GM23338 (cell line): Measurements from ENCODE around the gene IGSF21. TPM values are rescaled to one million over a fixed set of nuclear protein-coding genes. Genes with fewer than 3 reads are reported as not detected.

Experiments
- ATAC-seq: fragments of 200-7000 bp; cut with Tn5 transposase; 3 replicates; pipeline ENCODE4 v1.9.1; 2020
- DNase-seq: peaks from one replicate; pipeline ENCODE4 v3.0.0-alpha.2; 2015; ENCODE audit warnings: low spot score
- H2AFZ ChIP-seq: fragments of 200-600 bp; sonication (generic); 2 replicates; pipeline ENCODE4 v1.8.0; 2016; ENCODE audit warnings: antibody characterized with exemption, mild to moderate bottlenecking, moderate library complexity
- H3F3A ChIP-seq: fragments of 200-600 bp; sonication (generic); replicated peaks from 2 replicates; pipeline ENCODE4 v1.8.0; 2017; ENCODE audit warnings: antibody characterized with exemption, mixed run types, low read depth
- H3K27ac ChIP-seq: fragments of 200-600 bp; sonication (generic); 2 replicates; pipeline ENCODE4 v1.6.1; 2016; ENCODE audit warnings: low read depth
- H3K27me3 ChIP-seq: fragments of 200-600 bp; sonication (generic); 2 replicates; pipeline ENCODE4 v1.8.0; 2016; ENCODE audit warnings: mild to moderate bottlenecking, mixed run types, moderate library complexity; ENCODE audit not compliant: insufficient read depth
- H3K36me3 ChIP-seq: fragments of 200-600 bp; sonication (generic); 2 replicates; pipeline ENCODE4 v1.8.0; 2016; ENCODE audit warnings: mild to moderate bottlenecking; ENCODE audit not compliant: insufficient read depth
- H3K4me1 ChIP-seq: fragments of 200-600 bp; sonication (generic); 2 replicates; pipeline ENCODE4 v1.8.0; 2016; ENCODE audit warnings: mild to moderate bottlenecking, moderate library complexity; ENCODE audit not compliant: insufficient read depth
- H3K4me2 ChIP-seq: fragments of 200-600 bp; sonication (generic); 2 replicates; pipeline ENCODE4 v1.7.1; 2017; ENCODE audit warnings: mixed run types
- H3K4me3 ChIP-seq: fragments of 200-600 bp; sonication (generic); 2 replicates; pipeline ENCODE4 v1.6.1; 2016; ENCODE audit warnings: mixed run types
- H3K79me2 ChIP-seq: fragments of 200-600 bp; sonication (generic); replicated peaks from 2 replicates; pipeline ENCODE4 v1.8.0; 2017; ENCODE audit warnings: mild to moderate bottlenecking; ENCODE audit not compliant: insufficient read depth
- H3K9me2 ChIP-seq: fragments of 200-600 bp; sonication (generic); 2 replicates; pipeline ENCODE4 v1.8.0; 2017; ENCODE audit not compliant: insufficient read depth
- H4K20me1 ChIP-seq: fragments of 200-600 bp; sonication (generic); replicated peaks from 2 replicates; pipeline ENCODE4 v1.8.0; 2017; ENCODE audit warnings: mild to moderate bottlenecking; ENCODE audit not compliant: insufficient read depth
- H3K27ac Mint-ChIP-seq: 2 replicates; pipeline ENCODE4 v1.8.0; 2020; ENCODE audit warnings: inconsistent platforms, mild to moderate bottlenecking, moderate library complexity, mixed read lengths
- H3K27me3 Mint-ChIP-seq: 3 replicates; pipeline ENCODE4 v1.8.0; 2022; ENCODE audit warnings: low read depth, mild to moderate bottlenecking, moderate library complexity, mixed read lengths, inconsistent platforms; ENCODE audit not compliant: insufficient read depth, poor library complexity
- H3K36me3 Mint-ChIP-seq: 3 replicates; pipeline ENCODE4 v1.8.0; 2021; ENCODE audit warnings: low read depth, mild to moderate bottlenecking, inconsistent platforms, moderate library complexity, mixed read lengths
- H3K4me1 Mint-ChIP-seq: 3 replicates; pipeline ENCODE4 v1.8.0; 2020; ENCODE audit warnings: mild to moderate bottlenecking, inconsistent platforms, mixed read lengths
- H3K4me3 Mint-ChIP-seq: 3 replicates; pipeline ENCODE4 v1.8.0; 2021; ENCODE audit warnings: moderate library complexity, mild to moderate bottlenecking, inconsistent platforms, mixed read lengths
- H3K9me3 Mint-ChIP-seq: 3 replicates; pipeline ENCODE4 v1.8.0; 2020; ENCODE audit warnings: moderate library complexity, mild to moderate bottlenecking, inconsistent platforms, mixed read lengths
- CREB1 ChIP-seq: fragments of 250-450 bp; sonication (Bioruptor Pico); IDR thresholded peaks from 2 replicates; pipeline ENCODE4 v1.5.0; 2020; ENCODE audit warnings: low read depth, mild to moderate bottlenecking, moderate library complexity
- CTCF ChIP-seq, 2 experiments: fragments of 200-600 bp in 1 of 2; sonication (generic) in 1 of 2; conservative IDR thresholded peaks; 2 replicates each; pipeline versions ENCODE4 v1.5.1 to v1.6.1; 2016 to 2017; ENCODE audit warnings: antibody characterized with exemption in 2 of 2, low read depth in 2 of 2, mild to moderate bottlenecking in 2 of 2, moderate library complexity in 1 of 2
- ETS1 ChIP-seq: IDR thresholded peaks from 2 replicates; pipeline ENCODE4 v1.6.1; 2016; ENCODE audit warnings: antibody characterized with exemption
- EZH2 ChIP-seq: fragments of 200-600 bp; sonication (generic); IDR thresholded peaks from one replicate; pipeline ENCODE4 v1.8.0; 2017; ENCODE audit warnings: antibody characterized with exemption, mild to moderate bottlenecking, low read depth; ENCODE audit not compliant: unreplicated experiment
- EZH2phosphoT487 ChIP-seq: fragments of 200-600 bp; sonication (generic); IDR thresholded peaks from one replicate; pipeline ENCODE4 v1.8.1; 2018; ENCODE audit warnings: antibody characterized with exemption; ENCODE audit not compliant: unreplicated experiment
- JUNB ChIP-seq: IDR thresholded peaks from one replicate; pipeline ENCODE4 v1.6.1; 2016; ENCODE audit warnings: antibody characterized with exemption; ENCODE audit not compliant: unreplicated experiment
- NANOG ChIP-seq: IDR thresholded peaks from 2 replicates; pipeline ENCODE4 v1.6.1; 2016; ENCODE audit warnings: antibody characterized with exemption, borderline replicate concordance
- POLR2AphosphoS5 ChIP-seq: IDR thresholded peaks from 2 replicates; pipeline ENCODE4 v1.6.1; 2016; ENCODE audit warnings: antibody characterized with exemption, low read depth
- REST ChIP-seq: IDR thresholded peaks from one replicate; pipeline ENCODE4 v1.6.1; 2018; ENCODE audit warnings: antibody characterized with exemption; ENCODE audit not compliant: unreplicated experiment
- STAT1 ChIP-seq: IDR thresholded peaks from one replicate; pipeline ENCODE4 v1.6.1; 2016; ENCODE audit warnings: antibody characterized with exemption; ENCODE audit not compliant: unreplicated experiment
- ZNF114 ChIP-seq: fragments of 250-450 bp; sonication (Bioruptor Pico); IDR thresholded peaks from 2 replicates; pipeline ENCODE4 v1.5.0; 2020; ENCODE audit warnings: mild to moderate bottlenecking, moderate library complexity
- ZNF331 ChIP-seq: fragments of 250-450 bp; sonication (Bioruptor Pico); IDR thresholded peaks from 2 replicates; pipeline ENCODE4 v1.5.0; 2020; ENCODE audit warnings: low read depth, mild to moderate bottlenecking, moderate library complexity
- ZNF462 ChIP-seq: fragments of 250-450 bp; sonication (Bioruptor Pico); IDR thresholded peaks from 2 replicates; pipeline ENCODE4 v1.5.0; 2020; ENCODE audit warnings: mild to moderate bottlenecking, moderate library complexity
- polyA plus RNA-seq: library from polyadenylated mRNA; unstranded; fragments of >200 nt; fragmentation: Nextera tagmentation; extraction: Ambion mirVana; gene quantifications from 2 replicates; pipeline ENCODE4 v1.2.1, GENCODE V29; 2016
- total RNA-seq: library from RNA; depleted of rRNA; stranded (reverse); fragments of >200 nt; shearing (Covaris generic); gene quantifications from 2 replicates; pipeline ENCODE4 v1.2.3, GENCODE V29; 2014

The IGSF21 gene
- total and polyA plus RNA-seq, 2 experiments from 2014 or later: 15.6 to 15.7 TPM

GRCh38 chr1:18072066-18072465 is 35.5 kb upstream of the IGSF21 start:
- H3K4me3 ChIP-seq: no peak overlapping the region
- no peaks in the 10 kb centered on the region for H3K79me2 ChIP-seq
- no peaks in the 10 kb centered on the region for H3K9me2 ChIP-seq
- H3K4me1 ChIP-seq: no peaks in the 10 kb centered on the region
- H2AFZ ChIP-seq: no peak overlapping the region
- H3K27ac ChIP-seq: no peak overlapping the region
- H3K4me2 ChIP-seq: no peak overlapping the region
- H3K4me3 Mint-ChIP-seq: no peak overlapping the region
- H3K9me3 Mint-ChIP-seq: no peaks in the 10 kb centered on the region
- peaks cover 5% of the 10 kb centered on the region for H3K27me3 Mint-ChIP-seq
- ATAC-seq (no peak), DNase-seq (no peak)
- no peaks in the 10 kb centered on the region for H3F3A ChIP-seq
- H4K20me1 ChIP-seq: no peaks in the 10 kb centered on the region
- TF ChIP-seq ETS1: no peak
- TF ChIP-seq STAT1: no peak
- no peak for TF ChIP-seq POLR2AphosphoS5
- no peak for TF ChIP-seq JUNB
- no peak for TF ChIP-seq ZNF114
- TF ChIP-seq ZNF331 (CRISPR knock-in tag): no peak
- TF ChIP-seq ZNF462: no peak
- no peak for TF ChIP-seq CTCF (conservative IDR thresholded peaks at IDR 0.05; ENCODE audit: low read depth in 2 of 2)
- TF ChIP-seq REST: no peak
- no peak for TF ChIP-seq EZH2phosphoT487
- no peak for TF ChIP-seq NANOG
- TF ChIP-seq CREB1 (CRISPR knock-in tag): no peak
- TF ChIP-seq EZH2: no peak
- H3K36me3 Mint-ChIP-seq: no peaks in the 10 kb centered on the region
- H3K27me3 ChIP-seq: no peaks in the 10 kb centered on the region
- H3K27ac Mint-ChIP-seq: no peak overlapping the region
- H3K36me3 ChIP-seq: no peaks in the 10 kb centered on the region
- H3K4me1 Mint-ChIP-seq: peaks cover 1% of the 10 kb centered on the region
